ENCODE measurements around the gene IRF2. TPM values are rescaled to one million over a fixed set of nuclear protein-coding genes. Genes with fewer than 3 reads are reported as not detected.

The IRF2 gene
- total RNA-seq, 2 experiments from 2014 or later, result 11.4 to 14.9 TPM

GRCh38 chr4:184413261-184414046, 60.9 kb downstream of the IRF2 start:
- intact Hi-C loops (cut with DNase I, micrococcal nuclease), result loop anchor here (5.0 to 10.0 kb wide), 2 partner anchors 149 to 234 kb away; partner anchors contain the start of genes CASP3 (in 1 of the 2) and PRIMPOL (in 1 of the 2)
- Histone ChIP-seq H3K4me1 (ENCODE audit: insufficient read depth, low read length) (peaks cover 60% of the 10 kb centered on the region), H3K27me3 (ENCODE audit: control insufficient read depth in 1 of 2, insufficient read depth in 2 of 2, low read length in 2 of 2) (no peaks in the 10 kb centered on the region), H3K36me3 (ENCODE audit: insufficient read depth, low read length) (peaks cover 52% of the 10 kb centered on the region), H3K4me3 (ENCODE audit: low read length) (no peak overlapping the region), H3K27ac (ENCODE audit: low read depth in 1 of 2, low read length in 2 of 2) (peak overlapping the region in 1 of 2 donors; percentile 9), H3K9me3 (ENCODE audit: control insufficient read depth in 1 of 2, insufficient read depth in 1 of 2, low read length in 2 of 2) (no peaks in the 10 kb centered on the region)
- Mint-ChIP-seq H3K9me3 (no peaks in the 10 kb centered on the region), H3K4me3 (peak overlapping the region; percentile 0), H3K27ac (peak overlapping the region; percentile 76), H3K36me3 (ENCODE audit: low read depth) (peaks cover 82% of the 10 kb centered on the region), H3K27me3 (no peaks in the 10 kb centered on the region), H3K4me1 (ENCODE audit: low read depth) (peaks cover 72% of the 10 kb centered on the region)
- ChIA-PET POLR2A (interaction anchor here (0.6 to 0.7 kb wide), 3 partner anchors 61 to 563 kb away, joined by 3 read pairs; partner anchors contain the start of gene IRF2), CTCF (interaction anchor here (1.0 kb wide), 1 partner anchor 236 kb away, joined by 3 read pairs; the partner anchor contains the start of genes CASP3 and PRIMPOL)
- ATAC-seq (ENCODE audit: poor library complexity) (no peak), DNase-seq (peak in 2 of 14 experiments; percentile 23 to 29)
- no peak for TF ChIP-seq CTCF (IDR thresholded peaks at IDR 0.05)

GRCh38 chr4:184410748-184411147, 63.6 kb downstream of the IRF2 start:
- H3K4me3 Mint-ChIP-seq, result no peak overlapping the region
- DNase-seq (no peak), ATAC-seq (ENCODE audit: poor library complexity) (no peak)
- H3K27ac Mint-ChIP-seq, result peak overlapping the region; percentile 71
- Histone ChIP-seq H3K27ac (ENCODE audit: low read depth in 1 of 2, low read length in 2 of 2) (no peak overlapping the region), H3K4me1 (ENCODE audit: insufficient read depth, low read length) (peaks cover 47% of the 10 kb centered on the region), H3K4me3 (ENCODE audit: low read length) (no peak overlapping the region), H3K27me3 (ENCODE audit: control insufficient read depth in 1 of 2, insufficient read depth in 2 of 2, low read length in 2 of 2) (no peaks in the 10 kb centered on the region), H3K9me3 (ENCODE audit: control insufficient read depth in 1 of 2, insufficient read depth in 1 of 2, low read length in 2 of 2) (no peaks in the 10 kb centered on the region), H3K36me3 (ENCODE audit: insufficient read depth, low read length) (peaks cover 64% of the 10 kb centered on the region)
- no peaks in the 10 kb centered on the region for H3K27me3 Mint-ChIP-seq
- no peak for TF ChIP-seq CTCF (IDR thresholded peaks at IDR 0.05)
- ChIA-PET CTCF (interaction anchor here (2.0 kb wide), 1 partner anchor 146 kb away, joined by 10 read pairs; no protein-coding TSS in a partner anchor), POLR2A (interaction anchor here (1.5 to 3.2 kb wide), 3 partner anchors 10 to 64 kb away, joined by 5 to 17 read pairs (median 8); partner anchors contain the start of gene IRF2)
- intact Hi-C loops (cut with DNase I, micrococcal nuclease), result loop anchor here (5.0 to 10.0 kb wide), 2 partner anchors 146 to 237 kb away; partner anchors contain the start of genes CASP3 (in 1 of the 2) and PRIMPOL (in 1 of the 2)
- H3K4me1 Mint-ChIP-seq (ENCODE audit: low read depth), result peaks cover 64% of the 10 kb centered on the region
- peaks cover 91% of the 10 kb centered on the region for H3K36me3 Mint-ChIP-seq (ENCODE audit: low read depth)
- H3K9me3 Mint-ChIP-seq, result no peaks in the 10 kb centered on the region

- Mint-ChIP-seq H3K9me3 (no peaks in the 10 kb centered on the region), H3K4me3 (peak overlapping the region; percentile 13), H3K4me1 (ENCODE audit: low read depth) (peaks cover 64% of the 10 kb centered on the region), H3K36me3 (ENCODE audit: low read depth) (peaks cover 91% of the 10 kb centered on the region), H3K27me3 (no peaks in the 10 kb centered on the region), H3K27ac (peak overlapping the region; percentile 71)
- DNase-seq (peak in 10 of 14 experiments; percentile 11 to 62 (median 22)), ATAC-seq (ENCODE audit: poor library complexity) (peak; percentile 43)
- H3K36me3 ChIP-seq (ENCODE audit: insufficient read depth, low read length), result peaks cover 64% of the 10 kb centered on the region
- H3K4me1 ChIP-seq (ENCODE audit: insufficient read depth, low read length), result peaks cover 45% of the 10 kb centered on the region
- intact Hi-C loops (cut with DNase I, micrococcal nuclease), result loop anchor here (5.0 to 10.0 kb wide), 2 partner anchors 145 to 237 kb away; partner anchors contain the start of genes CASP3 (in 1 of the 2) and PRIMPOL (in 1 of the 2)
- peak overlapping the region; percentile 37 to 52 for H3K27ac ChIP-seq (ENCODE audit: low read depth in 1 of 2, low read length in 2 of 2)
- no peak for TF ChIP-seq CTCF (IDR thresholded peaks at IDR 0.05)
- no peak overlapping the region for H3K4me3 ChIP-seq (ENCODE audit: low read length)
- ChIA-PET CTCF (interaction anchor here (2.0 kb wide), 1 partner anchor 146 kb away, joined by 10 read pairs; no protein-coding TSS in a partner anchor), POLR2A (interaction anchor here (0.9 to 3.2 kb wide), 5 partner anchors 11 to 127 kb away, joined by 4 to 17 read pairs (median 7); partner anchors contain the start of gene IRF2)
- no peaks in the 10 kb centered on the region for H3K9me3 ChIP-seq (ENCODE audit: control insufficient read depth in 1 of 2, insufficient read depth in 1 of 2, low read length in 2 of 2)
- no peaks in the 10 kb centered on the region for H3K27me3 ChIP-seq (ENCODE audit: control insufficient read depth in 1 of 2, insufficient read depth in 2 of 2, low read length in 2 of 2)
Measured at GRCh38 chr4:184409911-184410692, 64.2 kb downstream of the IRF2 start.
